Type B pancreatic cell (in vitro differentiated cells): ENCODE data around the gene TRNP1. TPM values are rescaled to one million over a fixed set of nuclear protein-coding genes. Genes with fewer than 3 reads are reported as not detected.

Experiments used
- DNase-seq: peaks from one replicate; pipeline ENCODE4 v3.0.0; 2021; ENCODE audit warnings: mixed read lengths; ENCODE audit not compliant: unreplicated experiment; ENCODE audit errors: extremely low spot score
- H3K27ac Mint-ChIP-seq: 2 replicates; pipeline ENCODE4 v1.8.0; 2021; ENCODE audit warnings: mild to moderate bottlenecking, mixed read lengths
- H3K27me3 Mint-ChIP-seq: 2 replicates; pipeline ENCODE4 v1.8.0; 2021; ENCODE audit warnings: mixed read lengths
- H3K36me3 Mint-ChIP-seq: 2 replicates; pipeline ENCODE4 v1.8.0; 2021; ENCODE audit warnings: mixed read lengths
- H3K4me1 Mint-ChIP-seq: one replicate; pipeline ENCODE4 v1.8.0; 2021; ENCODE audit warnings: mixed read lengths; ENCODE audit not compliant: unreplicated experiment
- H3K4me3 Mint-ChIP-seq: 2 replicates; pipeline ENCODE4 v1.8.0; 2021; ENCODE audit warnings: mild to moderate bottlenecking, mixed read lengths
- H3K9me3 Mint-ChIP-seq: 2 replicates; pipeline ENCODE4 v1.8.0; 2021; ENCODE audit warnings: mixed read lengths
- CTCF ChIP-seq: fragments of 200-600 bp; sonication (generic); conservative IDR thresholded peaks from 2 replicates; pipeline ENCODE4 v1.5.0; 2021; ENCODE audit warnings: antibody characterized with exemption, mild to moderate bottlenecking
- total RNA-seq: library from RNA; stranded (reverse); gene quantifications from 2 replicates; pipeline ENCODE4 v1.2.1, GENCODE V29; 2021; ENCODE audit warnings: low replicate concordance

TRNP1 gene
- total RNA-seq, 1 donor from 2014 or later = 52.3 TPM

DNA sequence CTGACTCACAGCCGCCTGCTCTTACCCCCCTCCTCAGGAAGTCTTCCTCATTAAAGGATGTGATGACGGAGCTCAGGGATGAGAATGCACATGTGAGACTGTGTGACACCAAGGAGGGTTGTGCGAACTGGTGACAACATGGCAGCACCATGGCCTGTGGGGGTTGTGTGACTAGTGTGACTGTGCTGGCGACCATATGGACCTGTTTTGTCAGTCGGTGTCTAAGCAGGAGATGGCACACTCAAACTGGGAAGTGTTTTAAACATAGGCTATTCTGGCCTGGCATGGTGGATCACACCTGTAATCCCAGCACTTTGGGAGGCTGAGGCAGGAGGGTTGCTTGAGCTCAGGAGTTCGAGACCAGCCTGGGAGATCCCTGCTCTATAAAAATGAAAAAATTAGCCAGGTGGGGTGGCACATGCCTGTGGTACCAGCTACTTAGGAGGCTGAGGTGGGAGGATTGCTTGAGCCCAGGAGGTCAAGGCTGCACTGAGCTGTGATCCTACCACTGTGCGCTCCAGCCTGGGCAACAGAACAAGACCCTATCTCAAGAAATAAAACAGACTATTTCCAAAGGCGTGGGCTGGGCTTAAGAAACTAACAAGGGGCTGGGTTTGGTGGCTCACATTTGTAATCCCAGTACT, 7.4 kb downstream of the TRNP1 start:
- Mint-ChIP-seq H3K4me3 (peak overlapping the region; percentile 52), H3K27ac (peak overlapping the region; percentile 81), H3K9me3 (no peaks in the 10 kb centered on the region), H3K27me3 (peaks cover 5% of the 10 kb centered on the region), H3K4me1 (peaks cover 66% of the 10 kb centered on the region), H3K36me3 (no peaks in the 10 kb centered on the region)
- TF ChIP-seq CTCF = no peak
- DNase-seq = no peak

DNA sequence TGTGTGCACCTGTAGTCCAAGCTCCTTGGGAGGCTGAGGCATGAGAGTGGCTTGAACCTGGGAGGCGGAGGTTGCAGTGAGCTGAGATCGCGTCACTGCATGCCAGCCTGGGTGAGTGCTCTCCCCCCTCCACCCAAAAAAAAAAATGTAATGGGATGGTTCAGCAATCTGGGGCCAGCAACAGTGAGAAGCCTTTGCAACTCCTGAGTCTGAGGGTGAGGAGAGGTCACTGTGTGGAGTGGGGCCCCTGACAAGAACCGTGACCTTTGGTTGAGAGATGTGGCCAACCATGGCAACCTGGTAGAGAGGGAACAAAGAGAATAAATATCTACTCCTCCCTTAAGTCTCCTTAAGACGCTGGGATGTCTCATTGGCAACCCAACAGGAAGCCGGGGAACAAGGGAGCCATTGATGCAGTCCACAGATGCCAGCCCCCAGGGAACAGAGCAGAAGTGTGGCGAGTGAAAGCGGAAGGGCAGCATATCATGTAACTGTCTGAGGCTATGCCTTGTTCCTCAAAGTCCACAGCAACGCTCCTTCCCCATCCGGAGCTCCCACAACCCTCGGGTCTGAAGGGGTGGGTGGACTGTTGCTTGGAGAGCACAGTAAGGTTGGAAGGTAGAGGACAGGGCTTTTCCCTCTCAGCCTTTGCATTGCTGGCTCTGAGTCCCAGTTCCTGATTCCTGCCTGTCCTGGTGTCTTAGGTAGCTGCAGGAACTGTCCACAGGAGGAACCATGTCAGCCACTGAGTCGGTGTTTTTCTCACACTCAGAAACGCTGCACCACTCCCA, 8.3 kb downstream of the TRNP1 start:
- Mint-ChIP-seq H3K27ac (peak overlapping the region; percentile 65), H3K4me1 (peaks cover 61% of the 10 kb centered on the region), H3K36me3 (no peaks in the 10 kb centered on the region), H3K9me3 (no peaks in the 10 kb centered on the region), H3K27me3 (peaks cover 5% of the 10 kb centered on the region), H3K4me3 (peak overlapping the region; percentile 25)
- TF ChIP-seq CTCF = no peak
- no peak for DNase-seq

DNA sequence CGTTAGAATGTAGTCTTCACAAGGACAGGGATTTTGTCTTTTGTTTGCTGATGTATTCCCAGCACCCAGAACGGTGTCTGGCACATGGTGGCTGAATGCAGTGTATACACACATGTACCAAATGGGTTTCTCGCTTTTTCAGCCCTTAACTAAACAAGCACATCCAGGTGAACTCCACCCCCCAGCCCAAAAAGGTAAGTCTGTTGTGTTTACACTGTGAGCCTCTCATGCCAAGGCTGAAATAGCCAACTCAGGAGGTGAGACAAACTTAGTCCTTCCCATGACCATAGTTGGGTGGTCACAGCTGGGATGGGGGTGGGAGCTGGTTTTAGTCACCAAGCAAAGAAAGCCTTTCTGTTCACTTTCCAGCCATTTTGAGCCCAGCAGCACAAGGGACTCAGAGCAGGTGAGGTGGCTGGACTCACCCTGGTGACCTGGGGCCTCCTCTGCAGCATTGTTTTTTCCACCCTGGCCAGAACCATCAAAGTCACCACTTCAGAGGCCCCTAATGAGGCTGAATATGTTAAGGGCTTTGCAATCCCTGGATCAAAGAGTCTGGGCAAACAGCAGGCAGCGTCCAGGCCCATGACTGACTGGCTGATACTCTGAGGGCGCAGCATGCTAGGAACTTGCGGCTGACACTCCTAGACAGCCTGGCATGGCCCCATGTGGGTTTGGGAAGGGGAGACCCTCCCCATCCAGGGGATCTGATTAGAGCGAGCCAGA, 10.4 kb downstream of the TRNP1 start:
- Mint-ChIP-seq H3K9me3 (no peaks in the 10 kb centered on the region), H3K36me3 (no peaks in the 10 kb centered on the region), H3K4me3 (peak overlapping the region; percentile 20), H3K4me1 (peaks cover 50% of the 10 kb centered on the region), H3K27ac (peak overlapping the region; percentile 78), H3K27me3 (no peaks in the 10 kb centered on the region)
- DNase-seq = no peak
- no peak for TF ChIP-seq CTCF

DNA sequence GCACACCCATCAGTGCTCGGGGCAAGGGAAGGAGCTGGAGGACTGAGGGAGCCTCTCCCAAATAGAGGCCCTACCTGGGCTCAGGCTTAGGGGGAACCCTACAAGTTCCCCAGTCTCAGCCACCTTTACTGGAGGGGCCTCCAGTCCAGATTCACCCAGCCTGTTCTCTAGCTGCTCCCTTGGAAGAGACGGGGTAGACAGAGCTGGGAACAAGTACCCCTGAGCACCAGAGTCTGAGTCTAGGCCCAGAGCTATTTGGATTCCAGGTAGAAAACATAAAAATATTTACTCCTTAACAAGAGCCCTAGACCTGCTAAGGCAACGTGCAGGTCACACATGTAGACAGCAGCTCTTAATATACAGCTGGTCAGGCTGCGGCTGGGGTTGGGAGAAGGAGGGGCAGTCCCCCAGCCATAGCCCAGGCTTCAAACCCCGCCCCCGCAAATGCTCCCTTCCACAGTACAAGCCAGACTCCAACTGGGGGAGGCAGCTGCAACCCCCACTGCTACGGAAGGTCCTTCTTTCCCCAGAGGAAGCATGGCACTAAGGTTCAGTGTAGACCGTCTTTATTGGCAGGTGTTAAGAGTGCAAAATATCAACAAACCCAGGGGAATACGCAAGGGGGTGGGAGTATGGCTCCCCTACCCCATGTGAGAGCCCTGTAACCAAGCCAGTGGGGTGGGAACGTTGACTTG, 11.1 kb downstream of the TRNP1 start:
- Mint-ChIP-seq H3K4me3 (no peak overlapping the region), H3K27ac (peak overlapping the region; percentile 78), H3K4me1 (peaks cover 47% of the 10 kb centered on the region), H3K27me3 (no peaks in the 10 kb centered on the region), H3K9me3 (no peaks in the 10 kb centered on the region), H3K36me3 (no peaks in the 10 kb centered on the region)
- no peak for TF ChIP-seq CTCF
- no peak for DNase-seq

- H3K27me3 Mint-ChIP-seq = no peaks in the 10 kb centered on the region
- peaks cover 45% of the 10 kb centered on the region for H3K4me1 Mint-ChIP-seq
- no peaks in the 10 kb centered on the region for H3K36me3 Mint-ChIP-seq
- TF ChIP-seq CTCF = no peak
- H3K9me3 Mint-ChIP-seq = no peaks in the 10 kb centered on the region
- DNase-seq = no peak
- peak overlapping the region; percentile 78 for H3K27ac Mint-ChIP-seq
- no peak overlapping the region for H3K4me3 Mint-ChIP-seq
Observed at GRCh38 chr1:27005166-27005530, 11.7 kb downstream of the TRNP1 start.
